ENCODE measurements around the gene ASMT.

GRCh38 chrX:1623691-1624090, 8.8 kb downstream of the ASMT start:
- TF ChIP-seq, protein P1, sequence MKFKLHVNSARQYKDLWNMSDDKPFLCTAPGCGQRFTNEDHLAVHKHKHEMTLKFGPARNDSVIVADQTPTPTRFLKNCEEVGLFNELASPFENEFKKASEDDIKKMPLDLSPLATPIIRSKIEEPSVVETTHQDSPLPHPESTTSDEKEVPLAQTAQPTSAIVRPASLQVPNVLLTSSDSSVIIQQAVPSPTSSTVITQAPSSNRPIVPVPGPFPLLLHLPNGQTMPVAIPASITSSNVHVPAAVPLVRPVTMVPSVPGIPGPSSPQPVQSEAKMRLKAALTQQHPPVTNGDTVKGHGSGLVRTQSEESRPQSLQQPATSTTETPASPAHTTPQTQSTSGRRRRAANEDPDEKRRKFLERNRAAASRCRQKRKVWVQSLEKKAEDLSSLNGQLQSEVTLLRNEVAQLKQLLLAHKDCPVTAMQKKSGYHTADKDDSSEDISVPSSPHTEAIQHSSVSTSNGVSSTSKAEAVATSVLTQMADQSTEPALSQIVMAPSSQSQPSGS (IDR thresholded peaks at IDR 0.05; ENCODE audit: low read length) = no peak
- TF ChIP-seq, protein P2, sequence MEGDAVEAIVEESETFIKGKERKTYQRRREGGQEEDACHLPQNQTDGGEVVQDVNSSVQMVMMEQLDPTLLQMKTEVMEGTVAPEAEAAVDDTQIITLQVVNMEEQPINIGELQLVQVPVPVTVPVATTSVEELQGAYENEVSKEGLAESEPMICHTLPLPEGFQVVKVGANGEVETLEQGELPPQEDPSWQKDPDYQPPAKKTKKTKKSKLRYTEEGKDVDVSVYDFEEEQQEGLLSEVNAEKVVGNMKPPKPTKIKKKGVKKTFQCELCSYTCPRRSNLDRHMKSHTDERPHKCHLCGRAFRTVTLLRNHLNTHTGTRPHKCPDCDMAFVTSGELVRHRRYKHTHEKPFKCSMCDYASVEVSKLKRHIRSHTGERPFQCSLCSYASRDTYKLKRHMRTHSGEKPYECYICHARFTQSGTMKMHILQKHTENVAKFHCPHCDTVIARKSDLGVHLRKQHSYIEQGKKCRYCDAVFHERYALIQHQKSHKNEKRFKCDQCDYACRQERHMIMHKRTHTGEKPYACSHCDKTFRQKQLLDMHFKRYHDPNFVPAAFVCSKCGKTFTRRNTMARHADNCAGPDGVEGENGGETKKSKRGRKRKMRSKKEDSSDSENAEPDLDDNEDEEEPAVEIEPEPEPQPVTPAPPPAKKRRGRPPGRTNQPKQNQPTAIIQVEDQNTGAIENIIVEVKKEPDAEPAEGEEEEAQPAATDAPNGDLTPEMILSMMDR (IDR thresholded peaks at IDR 0.05 in 2 of 3, conservative IDR thresholded peaks at IDR 0.05 in 1 of 3; ENCODE audit: control insufficient read depth in 2 of 3, extremely low read depth in 1 of 3, insufficient read depth in 1 of 3, low read depth in 3 of 3, low read length in 3 of 3) = no peak
- no peak for TF ChIP-seq YY1 (IDR thresholded peaks at IDR 0.05; ENCODE audit: low read depth, low read length)
- TF ChIP-seq POLR2AphosphoS2 (IDR thresholded peaks at IDR 0.05; ENCODE audit: low read depth, low read length) = no peak
- TF ChIP-seq POLR2AphosphoS5 (IDR thresholded peaks at IDR 0.05; ENCODE audit: low read length) = no peak
- TF ChIP-seq ZBTB40 (IDR thresholded peaks at IDR 0.05; ENCODE audit: borderline replicate concordance) = no peak
- TF ChIP-seq FOXM1 (IDR thresholded peaks at IDR 0.05; ENCODE audit: low read depth, low read length) = no peak
- TF ChIP-seq HDGF (IDR thresholded peaks at IDR 0.05) = no peak
- TF ChIP-seq CHD4 (IDR thresholded peaks at IDR 0.05) = no peak
